Measurements from ENCODE around the gene GRIA4.

GRIA4 gene

DNA sequence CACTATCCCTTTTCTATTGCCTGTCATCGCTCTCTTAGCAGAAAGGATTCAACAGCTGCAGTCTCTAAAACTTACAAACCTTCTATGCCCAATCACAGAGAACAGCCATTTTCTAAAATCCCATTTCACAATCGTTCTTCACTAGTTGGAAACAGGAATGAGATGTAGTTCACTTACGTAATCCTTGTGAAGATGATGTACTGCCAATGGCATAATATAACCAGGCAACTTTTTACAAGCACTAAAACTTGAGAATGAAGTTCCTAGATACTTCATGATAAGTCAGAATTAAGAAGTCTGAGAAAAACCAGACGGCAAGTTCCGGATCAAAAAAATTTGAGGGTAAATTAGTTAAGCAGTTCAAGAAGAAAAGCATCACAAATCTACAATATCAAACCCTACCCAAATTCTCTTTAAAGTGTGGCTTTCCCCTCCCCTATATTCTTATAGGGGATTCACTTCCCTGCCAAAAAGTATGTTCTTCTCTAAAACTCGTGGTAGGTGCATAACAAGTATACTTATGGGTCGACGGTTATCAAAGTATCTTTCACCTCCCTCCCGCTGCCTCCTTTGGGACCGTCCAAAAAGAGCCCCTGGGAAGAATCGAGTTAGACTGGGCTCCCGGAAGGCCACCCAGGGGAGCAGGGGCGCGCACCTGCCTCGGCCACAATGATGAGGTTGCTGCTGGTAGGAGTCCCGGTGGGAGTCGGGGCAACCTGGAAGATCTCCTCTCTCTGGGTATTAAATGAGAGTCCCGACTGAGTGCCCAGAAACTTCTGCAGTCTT lies 411.5 kb downstream of the GRIA4 start:
- DNase-seq: peak in 1 of 2 experiments; percentile 33

DNA sequence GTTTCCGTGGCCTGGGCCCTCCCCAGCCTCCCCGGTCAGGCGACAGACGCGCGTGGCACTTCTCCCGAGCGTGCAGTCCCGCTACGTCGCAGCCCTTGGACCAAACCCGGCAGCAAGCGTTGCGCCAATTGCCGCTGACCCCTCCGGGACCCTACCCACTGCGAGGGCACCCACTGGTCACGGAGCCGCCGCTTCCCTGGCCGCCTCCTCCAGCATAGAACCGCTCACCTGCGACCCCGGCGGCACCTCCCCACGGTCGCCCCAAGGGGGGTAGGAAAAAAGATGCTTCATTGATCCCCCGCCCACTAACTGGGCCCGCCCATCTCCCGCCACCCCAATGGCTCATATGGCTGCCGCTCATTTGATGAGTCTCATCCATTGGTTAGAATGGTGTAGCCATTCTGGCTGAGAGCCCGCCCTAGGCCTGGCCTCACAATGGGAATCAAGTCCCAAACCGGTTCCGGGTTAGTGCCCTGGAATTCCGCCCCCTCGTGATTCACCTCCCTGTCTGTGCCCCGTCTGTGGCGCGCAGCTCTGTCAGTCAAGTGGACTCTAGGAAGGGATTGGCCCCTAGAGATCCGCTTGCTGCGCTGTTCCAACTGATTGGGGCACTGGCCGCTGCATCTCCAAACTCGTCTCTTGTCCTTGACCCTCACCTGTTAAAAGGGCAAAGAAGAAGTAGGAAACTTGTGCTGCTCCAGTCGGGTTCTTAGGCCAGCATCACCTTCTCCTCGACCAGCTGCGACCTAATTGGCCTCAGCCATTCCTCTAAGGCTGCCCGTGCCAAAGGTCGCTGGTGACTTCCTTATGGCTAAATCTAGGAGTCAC lies 412.3 kb downstream of the GRIA4 start, which contains the start of gene MSANTD4:
Gene MSANTD4 (minus strand): TSS at position 274 of the 828 bp plus-strand sequence. CDS start 11,323 bp downstream, outside the sequence.
- DNase-seq: peak; percentile 97 to 98

DNA sequence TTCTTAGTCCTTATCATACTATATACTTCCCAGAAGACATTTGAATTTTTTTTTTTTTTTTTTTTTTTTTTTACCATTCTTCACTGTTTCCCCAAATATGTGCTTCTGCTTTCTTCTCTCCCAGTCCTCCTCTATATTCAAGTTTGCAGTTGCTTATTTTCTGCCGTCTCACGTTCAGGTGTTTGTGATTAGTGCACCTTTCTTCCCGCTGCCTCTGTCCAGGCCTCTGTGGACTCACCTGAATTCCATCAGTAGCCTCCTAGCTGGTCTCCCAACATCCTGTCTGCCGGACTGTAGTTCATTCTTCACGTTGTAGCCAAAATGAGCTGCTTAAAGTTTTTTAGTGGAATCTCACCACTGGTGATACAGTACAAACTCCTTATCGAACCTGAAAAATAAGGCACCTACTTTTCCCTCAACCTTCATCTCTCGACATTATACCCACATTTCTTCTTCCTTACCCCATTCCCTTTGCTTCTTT lies 413.0 kb downstream of the GRIA4 start:
- no peak for DNase-seq

DNA sequence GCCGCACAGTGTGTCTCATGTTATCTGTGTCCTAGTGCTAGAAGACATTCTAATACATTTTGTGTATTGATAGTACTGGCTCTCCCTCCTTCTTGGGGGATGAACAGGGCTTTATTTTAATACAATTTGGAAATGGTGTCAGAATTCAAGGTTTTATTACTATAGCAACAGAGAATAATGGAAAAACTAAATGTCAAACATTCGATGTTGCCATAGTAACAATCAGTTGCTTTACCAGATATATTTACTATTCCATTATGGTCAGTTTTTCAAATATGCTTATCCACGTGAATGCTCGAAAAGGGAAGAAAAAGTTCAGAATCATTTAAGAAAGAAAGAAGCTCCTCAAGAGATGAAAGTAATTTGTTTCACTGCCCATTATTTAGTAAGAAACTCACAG lies 420.7 kb downstream of the GRIA4 start:
- no peak for DNase-seq

DNA sequence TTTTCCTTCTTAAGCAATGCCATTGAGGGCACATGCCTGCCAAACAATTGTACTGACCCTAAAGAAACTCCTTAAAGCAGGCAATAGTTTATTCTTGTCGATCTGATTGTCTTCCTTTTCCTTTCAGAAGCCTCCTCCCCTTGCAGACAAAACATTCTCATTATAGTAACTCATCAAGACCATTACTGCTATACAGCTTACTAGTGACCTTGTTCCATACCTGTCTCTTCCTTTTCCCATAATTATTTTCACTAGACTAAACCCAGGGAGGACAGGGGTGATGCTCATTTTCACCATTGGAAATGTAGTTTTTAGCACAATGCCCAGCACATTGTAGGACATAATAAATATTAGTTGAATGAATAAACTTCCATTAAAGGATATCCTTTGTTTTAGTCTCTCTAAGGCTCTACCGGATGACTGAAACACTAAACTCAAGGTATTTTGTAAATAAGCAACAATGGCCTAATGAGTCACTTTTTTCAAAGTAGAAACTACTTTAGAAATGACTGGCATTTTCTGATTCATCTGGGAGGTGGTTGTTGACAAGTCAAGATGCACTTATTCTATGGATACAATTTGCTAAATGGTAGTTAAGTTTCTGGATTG lies 421.4 kb downstream of the GRIA4 start:
- DNase-seq: no peak
